KOPT-K1 (cell line): ENCODE measurements around the gene NGB.
"Not testable (repeated sequence)": the region's sequence is repeated elsewhere in the genome, so short reads cannot be mapped to it uniquely, and the experiment has no call there.

Experiments
- H3K27ac ChIP-seq: fragments of 200-600 bp; sonication (generic); 2 replicates; pipeline ENCODE4 v1.5.1; 2016; ENCODE audit warnings: antibody characterized with exemption, mild to moderate bottlenecking, low read depth, low read length; ENCODE audit not compliant: poor library complexity, severe bottlenecking
- H3K36me3 ChIP-seq: fragments of 200-600 bp; sonication (generic); 2 replicates; pipeline ENCODE4 v1.5.1; 2017; ENCODE audit warnings: antibody characterized with exemption, mild to moderate bottlenecking, low read length, moderate library complexity; ENCODE audit not compliant: insufficient read depth
- H3K9me3 ChIP-seq: fragments of 200-600 bp; sonication (generic); 2 replicates; pipeline ENCODE4 v1.5.1; 2017; ENCODE audit warnings: antibody characterized with exemption, low read length, mild to moderate bottlenecking; ENCODE audit not compliant: insufficient read depth, poor library complexity, severe bottlenecking

The NGB gene

DNA sequence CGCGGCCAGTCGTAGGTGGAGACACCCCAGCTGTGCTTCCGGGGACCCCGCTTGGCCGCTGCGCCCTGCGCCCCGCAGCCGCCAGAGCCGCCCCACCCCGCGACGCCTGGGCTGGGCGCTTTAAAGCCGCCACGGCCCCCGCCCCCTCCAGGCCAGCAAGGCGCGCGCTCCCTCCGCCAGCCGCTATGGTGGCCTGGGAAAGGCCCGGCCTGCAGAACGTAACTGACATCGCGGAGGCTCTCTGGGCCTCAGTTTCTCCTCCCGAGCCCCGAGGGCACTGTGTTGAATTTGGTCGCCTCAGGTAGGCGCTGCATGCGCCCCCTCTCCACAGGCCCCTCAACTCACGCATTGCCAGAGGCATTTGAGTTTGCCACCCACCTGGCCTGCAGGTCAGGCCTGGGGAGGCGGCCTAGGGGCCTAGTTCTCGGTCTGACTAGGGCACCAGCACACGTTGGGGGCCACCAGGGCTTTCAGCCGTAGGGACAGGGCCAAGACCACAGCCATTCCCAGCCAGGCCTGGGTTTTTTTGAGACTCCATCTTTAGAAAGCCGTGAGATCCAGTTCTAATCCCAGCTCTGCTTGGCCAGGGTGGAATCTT, at the start of gene NGB:
NGB (minus strand) TSS at position 94 of the 598 bp plus-strand sequence. CDS start 269 bp downstream, outside the sequence.
- no peak within 1 kb of the TSS for H3K27ac ChIP-seq
- peaks cover 9% of the 10 kb centered on the region for H3K9me3 ChIP-seq
- H3K36me3 ChIP-seq: no peaks in the 10 kb centered on the region

- no peaks in the 10 kb centered on the region for H3K9me3 ChIP-seq
- no peaks in the 10 kb centered on the region for H3K36me3 ChIP-seq
- peak within 1 kb of the TSS; percentile 89 for H3K27ac ChIP-seq
Measured at GRCh38 chr14:77320238-77320935, 49.4 kb upstream of the NGB start, which contains the start of gene POMT2. Gene POMT2 (minus strand): TSS chr14:77320883. CDS start chr14:77320681, 202 bp downstream.

GRCh38 chr14:77319422-77319821, 48.4 kb upstream of the NGB start:
- Histone ChIP-seq H3K36me3 (no peaks in the 10 kb centered on the region), H3K27ac (no peak overlapping the region)

GRCh38 chr14:77318756-77319155, 47.8 kb upstream of the NGB start:
- H3K27ac ChIP-seq, H3K36me3 ChIP-seq, H3K9me3 ChIP-seq: not testable (repeated sequence)

More at GRCh38 chr14:77319422-77319821, 48.4 kb upstream of the NGB start:
- H3K9me3 ChIP-seq: no peaks in the 10 kb centered on the region

- Histone ChIP-seq H3K27ac (no peak overlapping the region), H3K36me3 (no peaks in the 10 kb centered on the region), H3K9me3 (no peaks in the 10 kb centered on the region)
Measured at GRCh38 chr14:77318006-77318553, 47.1 kb upstream of the NGB start.

DNA sequence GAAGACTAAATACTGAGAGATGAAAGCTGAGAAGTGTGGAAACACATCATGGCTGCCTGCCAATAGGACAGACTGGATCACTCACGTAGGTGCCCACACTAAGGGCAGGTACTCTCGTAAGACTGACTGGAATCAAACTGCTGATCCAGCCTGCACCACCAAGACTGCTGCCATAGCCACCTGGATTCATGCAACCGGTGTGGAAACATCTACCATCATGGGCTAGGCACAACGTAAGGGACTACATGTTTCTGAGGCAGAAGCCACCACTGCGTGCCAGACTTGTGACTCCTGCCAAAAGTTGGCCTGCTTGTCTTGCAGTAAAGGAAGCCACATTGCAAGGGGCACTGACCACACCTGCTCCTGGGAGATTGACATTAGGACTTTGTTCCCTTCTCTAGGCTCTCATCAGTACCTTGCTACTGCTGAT, 45.9 kb upstream of the NGB start:
- no peaks in the 10 kb centered on the region for H3K9me3 ChIP-seq
- H3K36me3 ChIP-seq: no peaks in the 10 kb centered on the region
- no peak overlapping the region for H3K27ac ChIP-seq

- Histone ChIP-seq H3K36me3 (no peaks in the 10 kb centered on the region), H3K9me3 (no peaks in the 10 kb centered on the region), H3K27ac (no peak overlapping the region)
Measured at GRCh38 chr14:77316195-77316505, 45.1 kb upstream of the NGB start.

DNA sequence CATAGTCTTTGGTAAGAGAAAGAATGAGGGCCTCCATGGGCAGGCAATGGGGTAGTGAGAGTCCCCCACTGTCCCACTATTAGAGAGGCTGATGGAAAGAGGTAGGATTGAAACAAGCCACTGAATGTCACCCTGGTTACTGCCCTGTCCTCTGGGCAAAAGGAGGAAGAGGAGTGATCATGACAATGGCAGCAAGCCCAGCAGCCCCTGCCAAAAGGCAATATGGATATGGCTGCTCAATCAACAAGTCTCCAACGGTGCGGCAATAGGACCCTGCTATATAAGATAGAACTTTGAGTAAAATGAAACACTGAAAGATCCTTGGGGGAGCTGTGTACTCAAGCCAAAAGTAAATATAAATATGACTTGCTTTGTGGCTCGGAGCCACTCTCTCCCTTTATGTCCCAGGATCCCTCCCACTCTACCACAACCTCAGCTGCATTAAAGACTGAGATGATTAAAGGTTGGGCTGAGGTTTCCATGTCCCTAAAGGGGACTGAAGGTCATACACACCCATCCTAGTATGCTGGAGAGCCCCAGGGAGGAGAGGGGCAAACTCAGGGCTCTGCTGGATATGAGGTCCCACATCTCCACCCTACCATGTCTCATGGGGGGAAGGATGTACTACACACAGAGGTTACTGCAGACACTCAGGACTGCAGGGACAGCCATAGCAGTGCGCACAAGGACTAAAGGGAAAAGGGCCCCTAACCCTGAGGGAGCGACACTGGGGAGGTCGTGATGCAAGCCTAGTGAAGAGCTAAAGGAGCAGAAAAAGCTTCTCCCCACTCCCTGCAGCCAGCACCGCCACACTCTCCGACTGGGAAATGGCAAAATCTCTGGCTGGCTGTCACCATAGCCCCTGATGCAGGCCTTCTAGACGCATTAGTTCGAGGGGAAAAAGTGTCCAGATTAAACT, 43.8 kb upstream of the NGB start:
- H3K9me3 ChIP-seq: no peaks in the 10 kb centered on the region
- no peaks in the 10 kb centered on the region for H3K36me3 ChIP-seq
- no peak overlapping the region for H3K27ac ChIP-seq

- H3K9me3 ChIP-seq: no peaks in the 10 kb centered on the region
- H3K36me3 ChIP-seq: no peaks in the 10 kb centered on the region
- no peak overlapping the region for H3K27ac ChIP-seq
Measured at GRCh38 chr14:77314043-77314442, 43.0 kb upstream of the NGB start.

GRCh38 chr14:77313371-77313770, 42.4 kb upstream of the NGB start:
- no peaks in the 10 kb centered on the region for H3K9me3 ChIP-seq
- H3K36me3 ChIP-seq: no peaks in the 10 kb centered on the region
- no peak overlapping the region for H3K27ac ChIP-seq

GRCh38 chr14:77311217-77311616, 40.2 kb upstream of the NGB start:
- no peaks in the 10 kb centered on the region for H3K36me3 ChIP-seq
- no peak overlapping the region for H3K27ac ChIP-seq

DNA sequence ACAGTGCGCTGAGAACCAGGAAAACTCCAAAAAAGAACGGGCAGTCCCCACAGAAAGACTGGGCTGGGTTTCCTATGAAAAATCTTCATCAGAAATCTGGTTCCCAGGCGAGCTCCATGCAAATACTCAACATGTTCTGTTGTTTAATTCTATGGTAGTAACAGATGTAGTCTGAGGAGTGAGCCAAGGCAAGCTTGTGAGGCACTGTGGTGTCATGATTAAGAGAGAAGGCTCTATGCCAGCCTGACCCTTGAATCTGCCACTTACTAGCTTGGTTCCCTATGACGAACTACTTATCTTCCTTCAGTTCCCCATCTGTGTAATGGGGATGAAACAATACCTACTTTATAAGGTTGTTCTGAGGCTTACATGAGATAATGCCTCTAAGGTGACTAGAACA, 39.0 kb upstream of the NGB start:
- Histone ChIP-seq H3K9me3 (no peaks in the 10 kb centered on the region), H3K27ac (no peak overlapping the region), H3K36me3 (no peaks in the 10 kb centered on the region)

More at GRCh38 chr14:77311217-77311616, 40.2 kb upstream of the NGB start:
- H3K9me3 ChIP-seq: no peaks in the 10 kb centered on the region

GRCh38 chr14:77309131-77309530, 38.1 kb upstream of the NGB start:
- Histone ChIP-seq H3K36me3 (no peaks in the 10 kb centered on the region; the same call in 1 of the 2 replicates), H3K27ac (no peak overlapping the region), H3K9me3 (no peaks in the 10 kb centered on the region)

- Histone ChIP-seq H3K9me3 (no peaks in the 10 kb centered on the region), H3K27ac (no peak overlapping the region)
Measured at GRCh38 chr14:77306851-77307496, 36.0 kb upstream of the NGB start.

More at GRCh38 chr14:77306851-77307496, 36.0 kb upstream of the NGB start:
- H3K36me3 ChIP-seq: peaks cover 6% of the 10 kb centered on the region; the same call in 1 of the 2 replicates
